ENCODE results near the gene UBP1. TPM values are rescaled to one million over a fixed set of nuclear protein-coding genes. Genes with fewer than 3 reads are reported as not detected.
A peak's percentile ranks its signal among the peaks of the same experiment; 100 is the strongest.

Gene UBP1, protein sequence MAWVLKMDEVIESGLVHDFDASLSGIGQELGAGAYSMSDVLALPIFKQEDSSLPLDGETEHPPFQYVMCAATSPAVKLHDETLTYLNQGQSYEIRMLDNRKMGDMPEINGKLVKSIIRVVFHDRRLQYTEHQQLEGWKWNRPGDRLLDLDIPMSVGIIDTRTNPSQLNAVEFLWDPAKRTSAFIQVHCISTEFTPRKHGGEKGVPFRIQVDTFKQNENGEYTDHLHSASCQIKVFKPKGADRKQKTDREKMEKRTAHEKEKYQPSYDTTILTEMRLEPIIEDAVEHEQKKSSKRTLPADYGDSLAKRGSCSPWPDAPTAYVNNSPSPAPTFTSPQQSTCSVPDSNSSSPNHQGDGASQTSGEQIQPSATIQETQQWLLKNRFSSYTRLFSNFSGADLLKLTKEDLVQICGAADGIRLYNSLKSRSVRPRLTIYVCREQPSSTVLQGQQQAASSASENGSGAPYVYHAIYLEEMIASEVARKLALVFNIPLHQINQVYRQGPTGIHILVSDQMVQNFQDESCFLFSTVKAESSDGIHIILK
- 87.7 and 90.8 TPM in 2 replicates for total RNA-seq (2022)
- percentile 95 among the genes with signal in this experiment for Bru-seq, nascent RNA
- BruChase-seq, experiment 1, labeled RNA remaining after a 2-hour chase = percentile 94 among the genes with signal in this experiment
- BruChase-seq, experiment 2, labeled RNA remaining after a 6-hour chase = percentile 94 among the genes with signal in this experiment
- long read RNA-seq, full-length matches to known transcripts = 26 of 42 reads
- long read RNA-seq, partial matches to known transcripts = 4 of 42 reads
- long read RNA-seq, other reads (novel, unspliced or antisense) = 12 of 42 reads

- H3K4me3 ChIP-seq (ENCODE audit: low read depth, low read length) = peak within 1 kb of the TSS; percentile 100
- no TSS peak for BruUV-seq (replicated peaks)
- peaks cover 30% of the 10 kb centered on the region for H3K4me1 ChIP-seq
- DNase-seq = peak; percentile 99
- no peaks in the 10 kb centered on the region for H3K9me3 Mint-ChIP-seq (ENCODE audit: unreplicated experiment)
- H3K27me3 Mint-ChIP-seq (ENCODE audit: insufficient read depth, unreplicated experiment) = no peaks in the 10 kb centered on the region
- CTCF ChIA-PET = interaction anchor here (0.6 to 1.1 kb wide), 5 partner anchors 13 to 347 kb away, joined by 3 to 8 read pairs (median 3); no protein-coding TSS in a partner anchor
- peak within 1 kb of the TSS; percentile 98 for H3K4me3 Mint-ChIP-seq (ENCODE audit: unreplicated experiment)
- no peaks in the 10 kb centered on the region for H3K27me3 ChIP-seq (replicated peaks; ENCODE audit: control insufficient read depth, insufficient read depth, low read length)
- H3K4me1 Mint-ChIP-seq (ENCODE audit: low read depth, unreplicated experiment) = peaks cover 23% of the 10 kb centered on the region
- TF ChIP-seq, protein P1, sequence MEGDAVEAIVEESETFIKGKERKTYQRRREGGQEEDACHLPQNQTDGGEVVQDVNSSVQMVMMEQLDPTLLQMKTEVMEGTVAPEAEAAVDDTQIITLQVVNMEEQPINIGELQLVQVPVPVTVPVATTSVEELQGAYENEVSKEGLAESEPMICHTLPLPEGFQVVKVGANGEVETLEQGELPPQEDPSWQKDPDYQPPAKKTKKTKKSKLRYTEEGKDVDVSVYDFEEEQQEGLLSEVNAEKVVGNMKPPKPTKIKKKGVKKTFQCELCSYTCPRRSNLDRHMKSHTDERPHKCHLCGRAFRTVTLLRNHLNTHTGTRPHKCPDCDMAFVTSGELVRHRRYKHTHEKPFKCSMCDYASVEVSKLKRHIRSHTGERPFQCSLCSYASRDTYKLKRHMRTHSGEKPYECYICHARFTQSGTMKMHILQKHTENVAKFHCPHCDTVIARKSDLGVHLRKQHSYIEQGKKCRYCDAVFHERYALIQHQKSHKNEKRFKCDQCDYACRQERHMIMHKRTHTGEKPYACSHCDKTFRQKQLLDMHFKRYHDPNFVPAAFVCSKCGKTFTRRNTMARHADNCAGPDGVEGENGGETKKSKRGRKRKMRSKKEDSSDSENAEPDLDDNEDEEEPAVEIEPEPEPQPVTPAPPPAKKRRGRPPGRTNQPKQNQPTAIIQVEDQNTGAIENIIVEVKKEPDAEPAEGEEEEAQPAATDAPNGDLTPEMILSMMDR (IDR thresholded peaks at IDR 0.05; ENCODE audit: insufficient read depth in 1 of 2, low read depth in 1 of 2, low read length in 1 of 2, severe bottlenecking in 1 of 2, unreplicated experiment in 1 of 2) = no peak
- H3K9me3 ChIP-seq = no peaks in the 10 kb centered on the region
- no peaks in the 10 kb centered on the region for H3K36me3 ChIP-seq (ENCODE audit: control insufficient read depth, insufficient read depth, low read length)
- H3K36me3 Mint-ChIP-seq (ENCODE audit: insufficient read depth, unreplicated experiment) = peaks cover 26% of the 10 kb centered on the region
- POLR2A ChIA-PET = interaction anchor here (0.5 to 1.8 kb wide), 10 partner anchors 56 to 945 kb away, joined by 3 to 17 read pairs (median 4); partner anchors contain the start of genes CLASP2, FBXL2, GLB1 and PDCD6IP
- intact Hi-C loops (cut with micrococcal nuclease; ENCODE audit: unreplicated experiment) = loop anchor here (2.0 to 5.0 kb wide), 4 partner anchors 42 to 347 kb away; partner anchors contain the start of gene CLASP2
- H3K27ac Mint-ChIP-seq (ENCODE audit: unreplicated experiment) = peak within 1 kb of the TSS; percentile 99
Measured at GRCh38 chr3:33440328-33441224, at the start of gene UBP1. Gene UBP1, minus strand, starts transcription at chr3:33440405. Its CDS starts 557 bp downstream, at chr3:33439848.

GRCh38 chr3:33488683-33489082, 48.5 kb upstream of the UBP1 start:
- Histone ChIP-seq H3K9me3 (no peaks in the 10 kb centered on the region), H3K4me1 (no peaks in the 10 kb centered on the region), H3K4me3 (ENCODE audit: low read depth, low read length) (no peak overlapping the region), H3K36me3 (ENCODE audit: control insufficient read depth, insufficient read depth, low read length) (no peaks in the 10 kb centered on the region), H3K27me3 (replicated peaks; ENCODE audit: control insufficient read depth, insufficient read depth, low read length) (no peaks in the 10 kb centered on the region)
- POLR2A ChIA-PET = no interaction called here
- TF ChIP-seq, protein P1 (IDR thresholded peaks at IDR 0.05; ENCODE audit: insufficient read depth in 1 of 2, low read depth in 1 of 2, low read length in 1 of 2, severe bottlenecking in 1 of 2, unreplicated experiment in 1 of 2) = no peak
- Mint-ChIP-seq H3K27me3 (ENCODE audit: insufficient read depth, unreplicated experiment) (no peaks in the 10 kb centered on the region), H3K36me3 (ENCODE audit: insufficient read depth, unreplicated experiment) (peaks cover 4% of the 10 kb centered on the region), H3K4me1 (ENCODE audit: low read depth, unreplicated experiment) (no peaks in the 10 kb centered on the region), H3K4me3 (ENCODE audit: unreplicated experiment) (no peak overlapping the region), H3K9me3 (ENCODE audit: unreplicated experiment) (peaks cover 8% of the 10 kb centered on the region), H3K27ac (ENCODE audit: unreplicated experiment) (no peak overlapping the region)
- intact Hi-C loops (cut with micrococcal nuclease; ENCODE audit: unreplicated experiment) = no loop called here
- BruUV-seq (replicated peaks) = no TSS peak
- DNase-seq = no peak
- CTCF ChIA-PET = no interaction called here

Data from Caco-2 (cell line).